H1 (cell line): ENCODE data around the gene FAAH2. TPM values are rescaled to one million over a fixed set of nuclear protein-coding genes. Genes with fewer than 3 reads are reported as not detected.

Experiments used
- CTCF ChIA-PET: fragments of 300-600 bp; sonication (Branson Sonifier 250); formaldehyde crosslinking; loops from one replicate; lab custom pipeline; 2021; ENCODE audit not compliant: partially characterized antibody; lab: Charles Lee
- POLR2A ChIA-PET: fragments of 300-600 bp; sonication (Branson Sonifier 250); formaldehyde crosslinking; loops from one replicate; lab custom pipeline; 2021; ENCODE audit warnings: inconsistent platforms; ENCODE audit not compliant: partially characterized antibody; lab: Charles Lee
- DNase-seq, 2 experiments: peaks; one replicate each; pipeline versions ENCODE4 v3.0.0 to v3.0.0-alpha.2; 2010 to 2022; ENCODE audit warnings: low spot score in 2 of 2, low read depth in 1 of 2, mixed read lengths in 1 of 2
- FAIRE-seq: peaks from 2 replicates; lab custom pipeline; 2011; peaks lifted over from hg19 to GRCh38; lab: Jason Lieb, UNC
- H2AFZ ChIP-seq: 2 replicates; pipeline ENCODE4 v1.8.1; 2012; ENCODE audit warnings: low read length, inconsistent platforms
- H2AK5ac ChIP-seq: 2 replicates; pipeline ENCODE4 v1.6.1; 2013; ENCODE audit warnings: low read depth, low read length
- H2BK120ac ChIP-seq: replicated peaks from 2 replicates; pipeline ENCODE3; 2013; ENCODE audit warnings: low read depth, low read length, inconsistent platforms
- H2BK12ac ChIP-seq: 2 replicates; pipeline ENCODE4 v1.6.1; 2013; ENCODE audit warnings: low read depth, low read length
- H2BK15ac ChIP-seq: 2 replicates; pipeline ENCODE4 v1.6.1; 2013; ENCODE audit warnings: low read length
- H2BK20ac ChIP-seq: 2 replicates; pipeline ENCODE4 v1.6.1; 2013; ENCODE audit warnings: low read length
- H2BK5ac ChIP-seq: 2 replicates; pipeline ENCODE4 v1.6.1; 2013; ENCODE audit warnings: low read depth, low read length
- H3K14ac ChIP-seq: 2 replicates; pipeline ENCODE4 v1.6.1; 2013; ENCODE audit warnings: inconsistent platforms; ENCODE audit not compliant: insufficient read length
- H3K18ac ChIP-seq: 2 replicates; pipeline ENCODE4 v1.6.1; 2013; ENCODE audit warnings: low read length; ENCODE audit errors: extremely low read depth
- H3K23ac ChIP-seq: 2 replicates; pipeline ENCODE4 v1.6.1; 2013; ENCODE audit warnings: inconsistent platforms; ENCODE audit not compliant: insufficient read length
- H3K23me2 ChIP-seq: 2 replicates; pipeline ENCODE4 v1.6.1; 2013; ENCODE audit warnings: low read depth, low read length
- H3K27ac ChIP-seq: 2 replicates; pipeline ENCODE4 v1.6.1; 2011; ENCODE audit warnings: low read depth, low read length, inconsistent platforms
- H3K27me3 ChIP-seq, 4 experiments: replicated peaks in 1 of 4; 1 replicate in 1 of 4; 2 replicates in 3 of 4; pipeline versions ENCODE4 v1.6.1 to v1.8.1; 2011 to 2013; ENCODE audit warnings: low read length in 3 of 4, mild to moderate bottlenecking in 3 of 4, inconsistent platforms in 2 of 4, mixed read lengths in 2 of 4, moderate library complexity in 1 of 4; ENCODE audit not compliant: control insufficient read depth in 3 of 4, insufficient read depth in 3 of 4; ENCODE audit errors: extremely low read depth in 1 of 4
- H3K36me3 ChIP-seq, 4 experiments: 2 replicates each; pipeline versions ENCODE4 v1.6.1 to v1.8.1; 2011 to 2013; ENCODE audit warnings: mild to moderate bottlenecking in 4 of 4, low read length in 3 of 4, moderate library complexity in 2 of 4, control low read depth in 1 of 4, inconsistent platforms in 1 of 4; ENCODE audit not compliant: insufficient read depth in 4 of 4, control insufficient read depth in 2 of 4
- H3K4ac ChIP-seq: replicated peaks from 2 replicates; pipeline ENCODE3; 2013; ENCODE audit warnings: low read length, low read depth, mixed read lengths, inconsistent platforms; ENCODE audit not compliant: insufficient read length
- H3K4me1 ChIP-seq, 4 experiments: replicated peaks in 1 of 4; 1 replicate in 1 of 4; 2 replicates in 3 of 4; pipeline versions ENCODE4 v1.6.1 to v1.8.1; 2011 to 2013; ENCODE audit warnings: low read length in 3 of 4, inconsistent platforms in 2 of 4, mixed read lengths in 1 of 4; ENCODE audit not compliant: insufficient read depth in 4 of 4, control insufficient read depth in 3 of 4
- H3K4me2 ChIP-seq, 2 experiments: 2 replicates each; pipeline versions ENCODE4 v1.6.1 to v1.8.1; 2011 to 2013; ENCODE audit warnings: low read depth in 2 of 2, low read length in 2 of 2, control low read depth in 1 of 2, inconsistent platforms in 1 of 2, mild to moderate bottlenecking in 1 of 2; ENCODE audit not compliant: insufficient read depth in 1 of 2
- H3K4me3 ChIP-seq, 4 experiments: fragments of 200-600, 300-600 bp in 1 of 4; sonication (generic), shearing (Covaris generic), sonication (Bioruptor Twin) in 1 of 4; 2 replicates each; pipeline versions ENCODE4 v1.5.1 to v1.8.1; 2011 to 2016; ENCODE audit warnings: low read length in 4 of 4, low read depth in 3 of 4, control low read depth in 2 of 4, inconsistent platforms in 2 of 4, mild to moderate bottlenecking in 2 of 4, mixed read lengths in 1 of 4, moderate library complexity in 1 of 4; ENCODE audit not compliant: insufficient read depth in 2 of 4; ENCODE audit errors: extremely low read depth in 1 of 4
- H3K56ac ChIP-seq: replicated peaks from 2 replicates; pipeline ENCODE3; 2013; ENCODE audit warnings: low read depth, mild to moderate bottlenecking, mixed read lengths, low read length, inconsistent platforms; ENCODE audit not compliant: insufficient read length
- H3K79me1 ChIP-seq: 2 replicates; pipeline ENCODE4 v1.6.1; 2013; ENCODE audit warnings: low read depth, low read length, control low read depth
- H3K79me2 ChIP-seq, 2 experiments: 2 replicates each; pipeline versions ENCODE4 v1.6.1 to v1.8.1; 2012 to 2013; ENCODE audit warnings: low read length in 2 of 2, mild to moderate bottlenecking in 2 of 2, inconsistent platforms in 1 of 2; ENCODE audit not compliant: insufficient read depth in 2 of 2, control insufficient read depth in 1 of 2
- H3K9ac ChIP-seq, 4 experiments: replicated peaks in 1 of 4; 1 replicate in 1 of 4; 2 replicates in 3 of 4; pipeline versions ENCODE4 v1.6.1 to v1.8.1; 2011 to 2013; ENCODE audit warnings: low read depth in 3 of 4, low read length in 3 of 4, control low read depth in 2 of 4, mild to moderate bottlenecking in 2 of 4, moderate library complexity in 2 of 4, inconsistent platforms in 1 of 4; ENCODE audit errors: extremely low read depth in 1 of 4
- H3K9me3 ChIP-seq, 2 experiments: 2 replicates each; pipeline versions ENCODE4 v1.6.1 to v1.8.1; 2012 to 2013; ENCODE audit warnings: mild to moderate bottlenecking in 2 of 2, moderate library complexity in 2 of 2, control low read depth in 1 of 2, inconsistent platforms in 1 of 2, low read depth in 1 of 2, low read length in 1 of 2, mixed read lengths in 1 of 2; ENCODE audit not compliant: insufficient read depth in 2 of 2
- H4K20me1 ChIP-seq, 2 experiments: replicated peaks in 1 of 2; 2 replicates each; pipeline versions ENCODE3 to v1.8.1; 2011 to 2013; ENCODE audit warnings: inconsistent platforms in 2 of 2, low read length in 2 of 2, mild to moderate bottlenecking in 1 of 2; ENCODE audit not compliant: insufficient read depth in 2 of 2, control insufficient read depth in 1 of 2
- H4K5ac ChIP-seq: 2 replicates; pipeline ENCODE4 v1.6.1; 2013; ENCODE audit warnings: low read length, low read depth, mixed read lengths, inconsistent platforms; ENCODE audit not compliant: insufficient read length
- H4K8ac ChIP-seq: 2 replicates; pipeline ENCODE4 v1.8.0; 2013; ENCODE audit warnings: mild to moderate bottlenecking, moderate library complexity, low read length, inconsistent platforms; ENCODE audit not compliant: insufficient read depth; ENCODE audit errors: extremely low read depth
- H4K91ac ChIP-seq: replicated peaks from 2 replicates; pipeline ENCODE3; 2013; ENCODE audit warnings: low read length, mixed read lengths, inconsistent platforms; ENCODE audit not compliant: insufficient read length
- GTF2F1 ChIP-seq: IDR thresholded peaks from 2 replicates; pipeline ENCODE4 v1.6.1; 2012; ENCODE audit warnings: low read depth, low read length, improper control_type of control experiment, borderline replicate concordance
- POU5F1 ChIP-seq: IDR thresholded peaks from 2 replicates; pipeline ENCODE4 v1.6.1; 2011; ENCODE audit warnings: low read depth, mild to moderate bottlenecking, low read length, moderate library complexity
- SIN3A ChIP-seq, 2 experiments: IDR thresholded peaks in 1 of 2; conservative IDR thresholded peaks in 1 of 2; 2 replicates each; pipeline ENCODE4 v1.6.1; 2011 to 2012; ENCODE audit warnings: low read length in 2 of 2, improper control_type of control experiment in 1 of 2, low read depth in 1 of 2, mild to moderate bottlenecking in 1 of 2
- WGBS, 2 experiments: shearing (Covaris generic) in 1 of 2; methylation state at CpG; one replicate each; pipeline versions ENCODE4 v1.1.6 to v1.1.7; 2013 to 2015; ENCODE audit warnings: low lambda C conversion rate in 2 of 2, mixed read lengths in 2 of 2, inconsistent platforms in 1 of 2, low coverage in 1 of 2, missing lambda C conversion rate in 1 of 2; ENCODE audit not compliant: insufficient replicate concordance in 2 of 2, insufficient coverage in 1 of 2, insufficient read length in 1 of 2; ENCODE audit errors: extremely low coverage in 1 of 2, missing lambda C conversion rate in 1 of 2; 5-methylcytosine and 5-hydroxymethylcytosine counted together
- polyA plus RNA-seq, 7 experiments: library from polyadenylated mRNA; depleted of rRNA in 3 of 7; stranded (reverse) in 5 of 7; unstranded in 2 of 7; fragments of >200 nt in 5 of 7; fragments of 200-250 nt in 2 of 7; gene quantifications; 1 replicate in 5 of 7; 2 replicates in 1 of 7; 4 replicates in 1 of 7; pipeline versions ENCODE4 v1.2.1 to v1.2.3, GENCODE V29; 2011 to 2013; ENCODE audit warnings: missing spikeins in 2 of 7, mixed read lengths in 2 of 7
- total RNA-seq: library from RNA; stranded (reverse); fragmentation: NEBNext Ultra II Directional; extraction: Animal tissue kit (Norgen Biotek cat#: 25700); gene quantifications from 2 replicates; pipeline ENCODE4 v1.2.1, GENCODE V29; 2021

The FAAH2 gene
- total and polyA plus RNA-seq, 2 of the 8 experiments (the other 6 are each of a cell fraction or from before 2014, with no cell fraction given): 3.6 to 4.4 TPM

- Histone ChIP-seq H3K23ac (no peak overlapping the region), H3K36me3 (no peaks in the 10 kb centered on the region), H3K14ac (no peak overlapping the region), H3K4ac (no peak overlapping the region), H2AK5ac (no peak overlapping the region), H3K23me2 (no peaks in the 10 kb centered on the region), H3K56ac (no peak overlapping the region), H4K8ac (no peak overlapping the region), H2BK5ac (no peak overlapping the region), H3K79me2 (no peaks in the 10 kb centered on the region), H3K79me1 (no peaks in the 10 kb centered on the region), H3K4me3 (no peak overlapping the region), H3K27ac (no peak overlapping the region), H3K4me2 (no peak overlapping the region), H2BK15ac (no peak overlapping the region), H2AFZ (no peak overlapping the region), H3K27me3 (no peaks in the 10 kb centered on the region), H3K9me3 (peaks cover 3 to 10% of the 10 kb centered on the region in 2 experiments; a peak in 3 of 4 replicates), H4K20me1 (no peaks in the 10 kb centered on the region), H2BK120ac (no peak overlapping the region), H2BK12ac (no peak overlapping the region), H3K9ac (no peak overlapping the region), H3K4me1 (no peaks in the 10 kb centered on the region), H3K18ac (no peak overlapping the region), H4K91ac (no peak overlapping the region), H4K5ac (no peak overlapping the region), H2BK20ac (no peak overlapping the region)
- TF ChIP-seq SIN3A (conservative IDR thresholded peaks at IDR 0.05 in 1 of 2, IDR thresholded peaks at IDR 0.05 in 1 of 2; ENCODE audit: low read depth in 1 of 2, low read length in 2 of 2) (no peak), GTF2F1 (no peak), POU5F1 (no peak)
- CTCF ChIA-PET: no interaction called here
- no peak for FAIRE-seq
- POLR2A ChIA-PET: interaction anchor here (0.7 kb wide), 1 partner anchor 1342 kb away, joined by 3 read pairs; no protein-coding TSS in a partner anchor
- DNase-seq: no peak
- 85% methylated on average over 3 of the region's 4 CpGs; no CpG with 5 or more reads in 1 of the 2 experiments for WGBS, 2 experiments
These were observed 21.4 kb upstream of the FAAH2 start for GRCh38 chrX:57265126-57265525.
